Mesenteric fat pad (tissue), 1 donor: Measurements from ENCODE around the gene ADAMTS2. TPM values are rescaled to one million over a fixed set of nuclear protein-coding genes. Genes with fewer than 3 reads are reported as not detected.

ENCODE experiments used
- DNase-seq: peaks from one replicate; pipeline ENCODE4 v3.0.0-alpha.2; 2020; ENCODE audit warnings: low spot score
- total RNA-seq: library from RNA; stranded (reverse); fragmentation: NEBNext Ultra II Directional; extraction: Animal tissue kit (Norgen Biotek cat#: 25700); gene quantifications from one replicate; pipeline ENCODE4 v1.2.1, GENCODE V29; 2021
- donor health status: DM: yes; HTN: yes; CAD: no.

Gene ADAMTS2
- total RNA-seq, 1 donor from 2014 or later, result 79.4 TPM

GRCh38 chr5:179344431-179345182 is 654 bp downstream of the ADAMTS2 start:
- no peak for DNase-seq

GRCh38 chr5:179343719-179344430 is 1.4 kb downstream of the ADAMTS2 start:
- DNase-seq, result no peak

- DNase-seq, result no peak
Measured at GRCh38 chr5:179343021-179343718, 2.1 kb downstream of the ADAMTS2 start.

GRCh38 chr5:179342577-179342976 is 2.7 kb downstream of the ADAMTS2 start:
- no peak for DNase-seq

GRCh38 chr5:179340465-179340864 is 4.8 kb downstream of the ADAMTS2 start:
- no peak for DNase-seq

GRCh38 chr5:179339996-179340395 is 5.3 kb downstream of the ADAMTS2 start:
- DNase-seq, result no peak

GRCh38 chr5:179339081-179339480 is 6.2 kb downstream of the ADAMTS2 start:
- DNase-seq, result no peak

- DNase-seq, result no peak
Measured at GRCh38 chr5:179337796-179338676, 7.2 kb downstream of the ADAMTS2 start.

- no peak for DNase-seq
Measured at GRCh38 chr5:179336871-179337795, 8.1 kb downstream of the ADAMTS2 start.

GRCh38 chr5:179336126-179336870 is 9.0 kb downstream of the ADAMTS2 start:
- DNase-seq, result no peak

GRCh38 chr5:179333796-179334761 is 11.2 kb downstream of the ADAMTS2 start:
- DNase-seq, result no peak

GRCh38 chr5:179332741-179333290 is 12.4 kb downstream of the ADAMTS2 start:
- DNase-seq, result no peak

GRCh38 chr5:179331591-179332375 is 13.5 kb downstream of the ADAMTS2 start:
- DNase-seq, result no peak

- DNase-seq, result no peak
Measured at GRCh38 chr5:179330186-179330900, 14.9 kb downstream of the ADAMTS2 start.

- no peak for DNase-seq
Measured at GRCh38 chr5:179328291-179328690, 17.0 kb downstream of the ADAMTS2 start.

GRCh38 chr5:179327021-179327735 is 18.1 kb downstream of the ADAMTS2 start:
- DNase-seq, result no peak
